ENCODE results near the gene CD300H. TPM values are rescaled to one million over a fixed set of nuclear protein-coding genes. Genes with fewer than 3 reads are reported as not detected.
A peak's percentile ranks its signal among the peaks of the same experiment; 100 is the strongest.

CD300H gene
- total and polyA plus RNA-seq, 7 donors, result not detected

DNA sequence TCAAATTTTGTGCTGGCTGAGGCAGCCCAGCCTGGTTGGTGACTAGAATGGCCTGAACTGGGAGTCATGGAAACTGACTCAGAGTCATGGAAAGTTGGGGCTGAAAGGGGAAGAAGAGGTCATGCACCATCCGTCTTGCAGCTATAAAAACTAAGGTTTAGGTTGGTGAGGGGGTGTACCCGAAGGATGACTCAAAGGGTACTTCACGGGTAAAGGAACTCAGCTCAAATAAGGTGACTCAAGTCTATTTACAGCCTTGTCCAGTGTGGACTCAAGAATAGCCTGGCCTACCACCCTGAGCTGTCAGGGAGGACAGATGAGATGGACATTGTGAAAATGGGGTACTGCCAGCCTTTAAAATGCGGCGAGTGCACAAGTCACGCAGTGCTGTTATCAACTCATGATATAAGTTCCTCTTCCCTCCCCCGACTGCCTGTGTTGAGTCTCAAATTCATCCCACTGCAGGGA, 54.7 kb downstream of the CD300H start:
- WGBS, 3 donors, result 50 to 77% (median 65%) methylated on average over 7 of the region's 7 CpGs
- ATAC-seq (peak; percentile 79 to 94 (median 90)), DNase-seq (no peak)
- Histone ChIP-seq H3K4me3 (no peak overlapping the region), H3K36me3 (ENCODE audit: insufficient read depth in 1 of 2, low read depth in 1 of 2) (no peaks in the 10 kb centered on the region), H3K27ac (peak overlapping the region; percentile 30), H3K27me3 (ENCODE audit: insufficient read depth in 3 of 3, low read length in 2 of 3) (no peaks in the 10 kb centered on the region), H3K4me1 (peaks cover 17% of the 10 kb centered on the region), H3K9me3 (no peaks in the 10 kb centered on the region)
- TF ChIP-seq, protein P1, sequence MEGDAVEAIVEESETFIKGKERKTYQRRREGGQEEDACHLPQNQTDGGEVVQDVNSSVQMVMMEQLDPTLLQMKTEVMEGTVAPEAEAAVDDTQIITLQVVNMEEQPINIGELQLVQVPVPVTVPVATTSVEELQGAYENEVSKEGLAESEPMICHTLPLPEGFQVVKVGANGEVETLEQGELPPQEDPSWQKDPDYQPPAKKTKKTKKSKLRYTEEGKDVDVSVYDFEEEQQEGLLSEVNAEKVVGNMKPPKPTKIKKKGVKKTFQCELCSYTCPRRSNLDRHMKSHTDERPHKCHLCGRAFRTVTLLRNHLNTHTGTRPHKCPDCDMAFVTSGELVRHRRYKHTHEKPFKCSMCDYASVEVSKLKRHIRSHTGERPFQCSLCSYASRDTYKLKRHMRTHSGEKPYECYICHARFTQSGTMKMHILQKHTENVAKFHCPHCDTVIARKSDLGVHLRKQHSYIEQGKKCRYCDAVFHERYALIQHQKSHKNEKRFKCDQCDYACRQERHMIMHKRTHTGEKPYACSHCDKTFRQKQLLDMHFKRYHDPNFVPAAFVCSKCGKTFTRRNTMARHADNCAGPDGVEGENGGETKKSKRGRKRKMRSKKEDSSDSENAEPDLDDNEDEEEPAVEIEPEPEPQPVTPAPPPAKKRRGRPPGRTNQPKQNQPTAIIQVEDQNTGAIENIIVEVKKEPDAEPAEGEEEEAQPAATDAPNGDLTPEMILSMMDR (IDR thresholded peaks at IDR 0.05), result no peak
- intact Hi-C loops (cut with DNase I), result no loop called here

DNA sequence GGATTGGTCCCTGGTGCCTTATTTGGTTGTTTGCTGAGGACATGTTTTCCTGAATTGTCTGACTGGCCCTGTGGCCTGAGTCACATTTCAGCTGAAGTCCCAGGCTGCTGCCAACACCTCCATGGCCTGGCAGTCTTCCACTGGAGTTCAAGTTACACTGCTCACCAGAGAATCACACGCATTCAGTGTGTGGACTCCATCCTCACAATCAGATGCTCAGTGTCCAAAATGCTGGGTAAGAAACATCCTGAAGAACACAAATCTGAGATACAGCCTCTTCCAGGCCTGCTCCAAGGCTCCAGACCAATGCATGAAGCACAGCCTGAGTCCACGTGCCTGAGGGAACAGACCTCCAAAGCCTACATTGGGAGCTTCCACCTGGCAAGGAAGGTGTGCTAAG, 55.3 kb downstream of the CD300H start:
- Histone ChIP-seq H3K27me3 (ENCODE audit: insufficient read depth in 3 of 3, low read length in 2 of 3) (no peaks in the 10 kb centered on the region), H3K9me3 (no peaks in the 10 kb centered on the region), H3K27ac (peak overlapping the region; percentile 30), H3K36me3 (ENCODE audit: insufficient read depth in 1 of 2, low read depth in 1 of 2) (no peaks in the 10 kb centered on the region), H3K4me3 (no peak overlapping the region), H3K4me1 (peaks cover 17% of the 10 kb centered on the region)
- intact Hi-C loops (cut with DNase I), result no loop called here
- ATAC-seq (peak; percentile 85 to 96 (median 95)), DNase-seq (peak; percentile 48 to 81)
- TF ChIP-seq, protein P1 (IDR thresholded peaks at IDR 0.05), result no peak
- WGBS, 3 donors, result 29 to 48% (median 39%) methylated on average over 2 of the region's 2 CpGs

Other genes starting within 250 kb of the CD300H start
- gene KIF19, start 241.3 kb downstream of the CD300H start, total RNA-seq, result under 1 TPM; 0.17 to 0.44 (median 0.29) TPM
- under 1 TPM; 0.13 to 0.30 (median 0.27) TPM for gene KIF19, start 241.3 kb downstream of the CD300H start, polyA plus RNA-seq
- gene BTBD17, start 205.6 kb downstream of the CD300H start, total RNA-seq, result not detected
- gene BTBD17, start 205.6 kb downstream of the CD300H start, polyA plus RNA-seq, result not detected
- not detected for gene GPR142, start 200.0 kb downstream of the CD300H start, total RNA-seq
- gene GPR142, start 200.0 kb downstream of the CD300H start, polyA plus RNA-seq, result not detected
- gene GPRC5C, start 135.4 kb downstream of the CD300H start, total RNA-seq, result 100 to 1,000 TPM in 2 of 4 donors, 10 to 100 TPM in 2; 57.0 to 123 (median 97.7) TPM
- 10 to 100 TPM; 42.9 to 47.7 (median 44.8) TPM for gene GPRC5C, start 135.4 kb downstream of the CD300H start, polyA plus RNA-seq
- 1 to 10 TPM in 2 of 4 donors, under 1 TPM in 2; 0.54 to 2.4 (median 1.2) TPM for gene CD300A, start 100.9 kb downstream of the CD300H start, total RNA-seq
- under 1 TPM; 0.29 to 0.69 (median 0.38) TPM for gene CD300A, start 100.9 kb downstream of the CD300H start, polyA plus RNA-seq
- under 1 TPM in 2 of 4 donors, not detected in 2; 0.11 to 0.15 TPM for gene CD300LB, start 36.0 kb downstream of the CD300H start, total RNA-seq
- under 1 TPM in 2 of 3 donors, not detected in 1; 0.01 to 0.05 TPM for gene CD300LB, start 36.0 kb downstream of the CD300H start, polyA plus RNA-seq
- under 1 TPM; 0.32 to 0.44 (median 0.41) TPM for gene CD300C, start 21.4 kb downstream of the CD300H start, total RNA-seq
- under 1 TPM; 0.03 to 0.27 (median 0.18) TPM for gene CD300C, start 21.4 kb downstream of the CD300H start, polyA plus RNA-seq
- gene CD300LD, start 24.8 kb upstream of the CD300H start, total RNA-seq, result not detected
- gene CD300LD, start 24.8 kb upstream of the CD300H start, polyA plus RNA-seq, result not detected
- gene CD300E, start 56.2 kb upstream of the CD300H start, total RNA-seq, result under 1 TPM in 3 of 4 donors, not detected in 1; 0.21 to 0.50 (median 0.49) TPM
- gene CD300E, start 56.2 kb upstream of the CD300H start, polyA plus RNA-seq, result under 1 TPM; 0.09 to 0.27 (median 0.21) TPM
- under 1 TPM in 2 of 4 donors, not detected in 2; 0.32 to 0.39 TPM for gene CD300LF, start 145.4 kb upstream of the CD300H start, total RNA-seq
- gene CD300LF, start 145.4 kb upstream of the CD300H start, polyA plus RNA-seq, result under 1 TPM in 2 of 3 donors, not detected in 1; 0.09 to 0.16 TPM
- under 1 TPM; 0.62 to 0.78 (median 0.67) TPM for gene RAB37, start 169.7 kb upstream of the CD300H start, total RNA-seq
- gene RAB37, start 169.7 kb upstream of the CD300H start, polyA plus RNA-seq, result under 1 TPM; 0.69 to 0.82 (median 0.75) TPM
- 10 to 100 TPM in 1 of 4 donors, 1 to 10 TPM in 3; 3.9 to 16.6 (median 4.9) TPM for gene NHERF1, start 181.1 kb upstream of the CD300H start, total RNA-seq
- gene NHERF1, start 181.1 kb upstream of the CD300H start, polyA plus RNA-seq, result 10 to 100 TPM in 1 of 3 donors, 1 to 10 TPM in 2; 2.4 to 37.1 (median 3.1) TPM
- 10 to 100 TPM; 15.2 to 32.8 (median 19.9) TPM for gene NAT9, start 208.8 kb upstream of the CD300H start, total RNA-seq
- gene NAT9, start 208.8 kb upstream of the CD300H start, polyA plus RNA-seq, result 10 to 100 TPM; 25.8 to 52.5 (median 25.8) TPM

Data from psoas muscle (tissue), 8 donors.